Nephron progenitor cell (in vitro differentiated cells): ENCODE measurements around the gene ELF5.

Experiments used
- DNase-seq: peaks from one replicate; pipeline ENCODE4 v3.0.0; 2021
- H3K27ac Mint-ChIP-seq: 2 replicates; pipeline ENCODE4 v1.8.0; 2021; ENCODE audit warnings: mild to moderate bottlenecking, moderate library complexity, mixed read lengths
- H3K27me3 Mint-ChIP-seq: 2 replicates; pipeline ENCODE4 v1.8.0; 2021; ENCODE audit warnings: mild to moderate bottlenecking, low read depth, mixed read lengths; ENCODE audit not compliant: poor library complexity
- H3K36me3 Mint-ChIP-seq: 2 replicates; pipeline ENCODE4 v1.8.0; 2021; ENCODE audit warnings: low read depth, mixed read lengths
- H3K4me1 Mint-ChIP-seq: 2 replicates; pipeline ENCODE4 v1.8.0; 2021; ENCODE audit warnings: mixed read lengths
- H3K4me3 Mint-ChIP-seq: 2 replicates; pipeline ENCODE4 v1.8.0; 2021; ENCODE audit warnings: mild to moderate bottlenecking, moderate library complexity, mixed read lengths
- H3K9me3 Mint-ChIP-seq: 2 replicates; pipeline ENCODE4 v1.8.0; 2021; ENCODE audit warnings: mild to moderate bottlenecking, moderate library complexity, mixed read lengths
- CTCF ChIP-seq: fragments of 200-600 bp; sonication (generic); IDR thresholded peaks from 2 replicates; pipeline ENCODE4 v1.5.0; 2021; ENCODE audit warnings: antibody characterized with exemption

The ELF5 gene

GRCh38 chr11:34513682-34514449, at the start of gene ELF5:
TSS of gene ELF5 (minus strand) at chr11:34513794. CDS start at chr11:34505749, 8,045 bp downstream.
- H3K27ac Mint-ChIP-seq: no peak within 1 kb of the TSS
- no peak for TF ChIP-seq CTCF
- no peak for DNase-seq
- H3K36me3 Mint-ChIP-seq: no peaks in the 10 kb centered on the region
- peaks cover 34% of the 10 kb centered on the region for H3K4me1 Mint-ChIP-seq
- H3K27me3 Mint-ChIP-seq: peaks cover 8% of the 10 kb centered on the region
- H3K9me3 Mint-ChIP-seq: no peaks in the 10 kb centered on the region
- H3K4me3 Mint-ChIP-seq: no peak within 1 kb of the TSS

- H3K27ac Mint-ChIP-seq: no peak overlapping the region
- no peak for TF ChIP-seq CTCF
- no peaks in the 10 kb centered on the region for H3K36me3 Mint-ChIP-seq
- no peak overlapping the region for H3K4me3 Mint-ChIP-seq
- H3K4me1 Mint-ChIP-seq: peaks cover 8% of the 10 kb centered on the region
- no peak for DNase-seq
- peaks cover 22% of the 10 kb centered on the region for H3K27me3 Mint-ChIP-seq
- no peaks in the 10 kb centered on the region for H3K9me3 Mint-ChIP-seq
These were observed 49.4 kb upstream of the ELF5 start for GRCh38 chr11:34562976-34563375.

GRCh38 chr11:34560511-34560910, 46.9 kb upstream of the ELF5 start:
- DNase-seq: no peak
- H3K9me3 Mint-ChIP-seq: no peaks in the 10 kb centered on the region
- H3K27me3 Mint-ChIP-seq: peaks cover 20% of the 10 kb centered on the region
- H3K27ac Mint-ChIP-seq: no peak overlapping the region
- TF ChIP-seq CTCF: no peak
- H3K36me3 Mint-ChIP-seq: no peaks in the 10 kb centered on the region
- H3K4me3 Mint-ChIP-seq: no peak overlapping the region
- H3K4me1 Mint-ChIP-seq: peaks cover 8% of the 10 kb centered on the region

GRCh38 chr11:34558673-34559072, 45.1 kb upstream of the ELF5 start:
- Mint-ChIP-seq H3K27ac (no peak overlapping the region), H3K27me3 (peaks cover 14% of the 10 kb centered on the region)

GRCh38 chr11:34558211-34558610, 44.6 kb upstream of the ELF5 start:
- H3K4me3 Mint-ChIP-seq: no peak overlapping the region
- H3K9me3 Mint-ChIP-seq: no peaks in the 10 kb centered on the region
- no peak for DNase-seq
- no peaks in the 10 kb centered on the region for H3K4me1 Mint-ChIP-seq
- H3K27ac Mint-ChIP-seq: no peak overlapping the region
- no peak for TF ChIP-seq CTCF
- H3K27me3 Mint-ChIP-seq: peaks cover 12% of the 10 kb centered on the region
- H3K36me3 Mint-ChIP-seq: no peaks in the 10 kb centered on the region

More at GRCh38 chr11:34558673-34559072, 45.1 kb upstream of the ELF5 start:
- no peak for DNase-seq
- H3K36me3 Mint-ChIP-seq: no peaks in the 10 kb centered on the region
- H3K4me3 Mint-ChIP-seq: no peak overlapping the region
- H3K4me1 Mint-ChIP-seq: no peaks in the 10 kb centered on the region
- TF ChIP-seq CTCF: no peak
- H3K9me3 Mint-ChIP-seq: no peaks in the 10 kb centered on the region

GRCh38 chr11:34552270-34552669, 38.7 kb upstream of the ELF5 start:
- peaks cover 6% of the 10 kb centered on the region for H3K9me3 Mint-ChIP-seq
- DNase-seq: no peak
- no peak overlapping the region for H3K27ac Mint-ChIP-seq
- no peaks in the 10 kb centered on the region for H3K36me3 Mint-ChIP-seq
- peaks cover 10% of the 10 kb centered on the region for H3K4me1 Mint-ChIP-seq
- H3K4me3 Mint-ChIP-seq: no peak overlapping the region
- TF ChIP-seq CTCF: no peak
- H3K27me3 Mint-ChIP-seq: peaks cover 8% of the 10 kb centered on the region
